IPS-18a (cell line): ENCODE results near the gene LEP.

ENCODE experiments used
- H3K27ac ChIP-seq: one replicate; pipeline ENCODE4 v1.5.1; 2013; ENCODE audit warnings: low read length
- H3K27me3 ChIP-seq: one replicate; pipeline ENCODE4 v1.6.1; 2013; ENCODE audit warnings: mild to moderate bottlenecking, low read length; ENCODE audit not compliant: control insufficient read depth, insufficient read depth
- H3K36me3 ChIP-seq: one replicate; pipeline ENCODE4 v1.6.1; 2013; ENCODE audit warnings: low read depth, low read length; ENCODE audit not compliant: control insufficient read depth
- H3K4me1 ChIP-seq: one replicate; pipeline ENCODE4 v1.6.1; 2013; ENCODE audit warnings: low read depth, low read length; ENCODE audit not compliant: control insufficient read depth
- H3K4me3 ChIP-seq: one replicate; pipeline ENCODE4 v1.5.1; 2013; ENCODE audit warnings: low read length
- H3K9ac ChIP-seq: one replicate; pipeline ENCODE4 v1.6.1; 2013; ENCODE audit warnings: mild to moderate bottlenecking, low read length, moderate library complexity
- H3K9me3 ChIP-seq: one replicate; pipeline ENCODE4 v1.6.1; 2013; ENCODE audit warnings: low read depth, low read length; ENCODE audit not compliant: control insufficient read depth

Gene LEP

DNA sequence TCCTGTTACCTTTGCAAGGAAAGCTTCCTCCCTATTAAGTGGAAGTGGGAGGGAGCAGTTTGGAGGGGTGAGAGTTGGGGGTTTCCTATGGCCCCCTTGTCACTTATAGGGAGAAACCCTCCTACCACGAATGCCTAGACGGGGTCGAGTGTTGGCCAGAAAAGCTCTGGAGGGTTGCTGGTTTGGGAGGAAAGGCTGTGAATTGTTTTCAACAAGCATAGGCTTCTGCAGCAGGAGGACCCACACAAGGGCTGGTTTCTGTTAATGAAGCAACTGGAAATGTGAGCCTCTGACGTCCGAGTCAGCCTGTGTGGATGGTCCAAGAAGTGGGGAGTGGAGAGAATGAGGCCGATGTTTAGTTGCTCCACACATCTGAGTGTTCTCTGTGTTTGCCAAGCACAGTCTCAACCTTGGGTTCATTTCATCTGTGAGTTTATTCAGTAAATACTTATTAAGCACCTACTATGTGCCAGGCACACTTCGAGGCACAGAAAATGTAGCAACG is 37.3 kb upstream of the LEP start:
- Histone ChIP-seq H3K27me3 (peaks cover 52% of the 10 kb centered on the region), H3K9me3 (no peaks in the 10 kb centered on the region), H3K4me1 (peaks cover 8% of the 10 kb centered on the region), H3K4me3 (no peak overlapping the region), H3K27ac (no peak overlapping the region), H3K9ac (no peak overlapping the region), H3K36me3 (no peaks in the 10 kb centered on the region)

DNA sequence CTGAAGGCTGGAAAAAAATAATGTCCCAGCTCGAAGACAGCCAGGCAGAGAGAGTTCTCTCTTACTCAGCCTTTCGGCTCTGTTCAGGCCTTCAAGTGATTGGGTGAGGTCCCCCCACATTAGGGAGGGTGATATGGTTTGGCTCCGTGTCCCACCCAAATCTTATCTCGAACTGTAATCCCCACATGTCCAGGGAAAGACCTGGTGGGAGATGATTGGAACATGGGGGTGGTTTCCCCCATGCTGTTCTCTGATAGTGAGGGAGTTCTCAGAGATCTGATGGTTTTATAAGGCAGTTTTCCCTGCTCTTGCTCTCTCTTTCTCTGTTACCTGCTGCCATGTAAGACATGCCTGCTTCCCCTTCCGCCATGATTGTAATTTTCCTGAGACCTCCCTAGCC is 36.6 kb upstream of the LEP start:
- no peak overlapping the region for H3K4me3 ChIP-seq
- H3K4me1 ChIP-seq = peaks cover 8% of the 10 kb centered on the region
- H3K27me3 ChIP-seq = peaks cover 49% of the 10 kb centered on the region
- H3K36me3 ChIP-seq = no peaks in the 10 kb centered on the region
- no peak overlapping the region for H3K9ac ChIP-seq
- H3K9me3 ChIP-seq = no peaks in the 10 kb centered on the region
- H3K27ac ChIP-seq = no peak overlapping the region

DNA sequence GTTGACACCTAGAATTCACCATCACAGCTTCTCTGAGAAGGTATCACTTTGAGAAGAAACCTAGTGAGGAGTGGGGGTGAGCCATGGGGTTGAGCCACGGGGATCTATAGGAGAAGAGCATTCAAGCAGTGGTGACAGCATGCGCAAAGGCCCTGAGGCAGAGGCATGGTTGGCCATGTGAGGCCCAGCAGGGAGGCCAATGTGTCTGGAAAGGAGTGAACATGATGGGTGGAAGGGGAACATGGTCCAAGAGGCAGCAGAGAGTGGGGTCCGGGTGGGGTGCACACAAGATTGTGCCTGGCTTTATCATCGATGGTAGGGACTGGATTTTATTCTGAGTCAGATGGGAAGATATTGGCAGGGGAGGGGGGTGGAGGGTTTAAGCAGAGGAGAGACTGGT is 36.0 kb upstream of the LEP start:
- peaks cover 44% of the 10 kb centered on the region for H3K27me3 ChIP-seq
- H3K9ac ChIP-seq = no peak overlapping the region
- no peaks in the 10 kb centered on the region for H3K9me3 ChIP-seq
- no peak overlapping the region for H3K27ac ChIP-seq
- H3K4me1 ChIP-seq = peaks cover 8% of the 10 kb centered on the region
- H3K4me3 ChIP-seq = no peak overlapping the region
- H3K36me3 ChIP-seq = no peaks in the 10 kb centered on the region

DNA sequence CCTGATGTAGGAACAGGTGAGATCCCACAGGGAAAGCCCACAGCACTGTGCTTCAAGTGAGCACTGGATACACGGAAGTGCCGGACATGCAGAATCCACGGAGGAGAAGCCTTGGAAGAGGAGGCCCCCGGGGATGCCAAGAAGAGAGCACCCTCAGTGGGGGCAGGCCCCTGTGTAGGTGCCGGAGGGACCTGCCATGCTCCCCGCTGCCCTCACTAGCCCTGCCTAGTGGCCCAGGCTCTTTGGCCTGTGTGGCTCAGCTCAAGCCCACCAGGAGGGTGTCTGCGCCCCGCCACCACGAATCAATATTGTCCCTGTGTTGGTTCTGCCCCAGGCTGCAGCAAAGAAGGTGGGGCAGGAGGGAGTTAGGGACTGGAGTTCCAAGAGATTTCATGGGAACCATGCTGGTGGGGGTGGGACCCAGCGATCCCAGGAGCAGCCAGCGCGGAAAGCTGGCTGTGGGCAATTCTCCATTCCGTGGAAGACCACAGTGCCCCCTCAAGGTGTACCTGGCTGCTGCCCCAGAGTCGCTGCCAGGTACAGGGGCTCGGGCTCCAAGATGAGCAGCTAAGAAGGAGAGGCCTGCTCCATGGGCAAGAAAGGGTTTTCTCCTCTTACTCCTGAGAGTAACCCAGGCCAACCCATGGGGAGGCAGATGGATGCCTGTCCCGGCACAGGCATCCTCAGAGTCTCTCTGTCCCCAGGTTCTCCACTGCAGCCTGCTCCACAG is 34.9 kb upstream of the LEP start:
- peaks cover 11% of the 10 kb centered on the region for H3K4me1 ChIP-seq
- no peak overlapping the region for H3K4me3 ChIP-seq
- H3K27me3 ChIP-seq = peaks cover 40% of the 10 kb centered on the region
- H3K9ac ChIP-seq = no peak overlapping the region
- no peaks in the 10 kb centered on the region for H3K9me3 ChIP-seq
- H3K36me3 ChIP-seq = no peaks in the 10 kb centered on the region
- H3K27ac ChIP-seq = no peak overlapping the region

DNA sequence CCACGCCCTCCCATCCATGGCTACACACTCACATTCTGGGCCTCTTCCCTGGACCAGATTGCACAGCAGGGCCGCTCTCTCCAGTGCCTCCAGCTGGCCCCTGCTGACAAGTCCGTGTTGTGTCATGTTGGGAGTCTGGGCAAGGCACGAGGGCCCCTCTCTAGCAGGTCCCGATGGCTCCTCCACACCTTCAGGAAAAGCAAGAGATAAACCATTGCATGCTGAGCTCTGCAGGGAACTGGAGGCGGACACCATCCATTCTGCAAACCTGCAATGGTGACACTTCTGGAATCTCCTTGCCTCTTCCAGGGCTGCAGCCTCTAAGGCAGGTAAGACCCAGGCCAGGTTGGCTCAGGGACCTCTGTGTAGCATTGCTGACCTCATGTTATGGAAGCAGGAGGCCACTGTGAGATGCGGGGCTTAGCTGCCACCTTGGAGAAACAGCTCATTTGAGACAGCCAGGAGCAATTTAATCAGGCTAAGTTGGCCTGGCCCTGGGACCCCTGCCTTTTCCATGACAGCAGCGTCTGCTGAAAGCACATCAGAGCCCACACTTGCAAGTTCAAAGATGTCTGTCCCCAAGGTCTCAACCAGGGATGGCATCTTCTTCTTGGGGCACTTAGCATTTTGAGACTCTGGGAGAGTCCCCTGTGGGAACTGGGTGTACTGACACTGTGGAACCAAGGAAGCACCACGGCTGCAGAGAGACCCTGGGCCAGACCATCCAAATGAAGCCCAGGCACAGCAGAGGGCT is 34.2 kb upstream of the LEP start:
- Histone ChIP-seq H3K9ac (no peak overlapping the region), H3K9me3 (no peaks in the 10 kb centered on the region), H3K27ac (no peak overlapping the region), H3K4me1 (peaks cover 12% of the 10 kb centered on the region), H3K4me3 (no peak overlapping the region), H3K36me3 (no peaks in the 10 kb centered on the region), H3K27me3 (peaks cover 33% of the 10 kb centered on the region)

DNA sequence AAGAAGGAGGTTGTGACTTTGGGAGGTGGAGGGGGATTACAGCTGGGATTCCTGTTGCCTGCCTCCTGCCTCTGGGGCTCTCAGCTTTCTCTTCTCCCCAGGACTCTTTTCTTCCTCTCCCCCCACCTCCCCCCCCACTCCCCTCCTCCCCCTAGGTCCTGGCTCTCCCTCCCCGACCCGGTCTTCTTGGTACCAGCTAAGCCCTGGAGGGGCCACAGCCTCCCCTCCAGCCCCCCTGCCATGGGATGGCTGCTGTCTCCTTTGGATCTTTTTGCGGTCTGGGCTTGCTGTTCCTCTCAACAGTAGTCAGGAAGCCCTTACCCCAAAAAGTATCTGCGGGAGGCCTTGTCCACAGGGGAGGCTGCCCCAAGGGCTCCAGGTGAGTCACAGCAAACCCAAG is 33.5 kb upstream of the LEP start:
- Histone ChIP-seq H3K9ac (no peak overlapping the region), H3K4me1 (peaks cover 14% of the 10 kb centered on the region), H3K27me3 (peaks cover 26% of the 10 kb centered on the region), H3K27ac (no peak overlapping the region), H3K36me3 (no peaks in the 10 kb centered on the region), H3K4me3 (no peak overlapping the region), H3K9me3 (no peaks in the 10 kb centered on the region)

DNA sequence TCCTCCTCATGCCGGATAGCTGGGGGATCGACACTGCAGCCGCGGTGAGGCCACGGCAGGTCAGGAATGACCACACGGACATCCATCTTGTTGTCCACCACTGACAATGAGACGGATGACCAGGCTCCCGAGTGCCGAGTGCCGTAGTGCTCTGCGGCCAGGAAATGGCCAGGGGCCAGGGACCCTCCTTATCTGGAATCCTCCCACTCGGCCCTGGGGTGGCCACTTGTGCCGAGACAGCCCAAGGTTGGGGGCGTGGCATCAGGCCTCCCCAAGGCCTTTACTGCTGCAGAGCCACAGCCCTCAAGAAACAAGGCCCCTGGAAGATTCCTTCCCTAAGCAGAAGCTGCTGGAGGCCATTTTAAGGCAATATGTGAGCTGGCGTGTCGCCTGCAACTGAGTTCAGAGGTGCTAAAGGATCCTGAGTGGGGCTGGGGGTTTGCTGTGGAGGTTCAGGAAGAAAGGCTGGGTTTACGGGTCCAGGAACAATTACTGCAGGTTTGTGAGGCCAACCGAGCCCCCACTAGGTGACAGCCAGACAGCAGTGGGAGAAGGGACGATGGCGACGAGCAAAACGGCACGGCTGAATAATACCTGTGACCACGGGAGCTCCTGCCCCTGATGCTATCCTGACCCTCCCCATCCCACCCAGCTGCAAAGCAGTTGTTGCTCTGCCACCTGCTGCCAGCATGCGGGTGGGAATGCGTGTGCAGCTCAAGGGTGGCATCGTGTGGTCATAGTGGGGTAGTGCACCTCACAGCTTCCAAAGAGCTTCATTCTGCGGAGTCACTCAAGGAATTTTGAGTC is 31.6 kb upstream of the LEP start:
- Histone ChIP-seq H3K4me1 (peaks cover 14% of the 10 kb centered on the region), H3K36me3 (no peaks in the 10 kb centered on the region), H3K27ac (no peak overlapping the region), H3K9me3 (no peaks in the 10 kb centered on the region), H3K4me3 (no peak overlapping the region), H3K27me3 (peaks cover 9% of the 10 kb centered on the region), H3K9ac (no peak overlapping the region)

DNA sequence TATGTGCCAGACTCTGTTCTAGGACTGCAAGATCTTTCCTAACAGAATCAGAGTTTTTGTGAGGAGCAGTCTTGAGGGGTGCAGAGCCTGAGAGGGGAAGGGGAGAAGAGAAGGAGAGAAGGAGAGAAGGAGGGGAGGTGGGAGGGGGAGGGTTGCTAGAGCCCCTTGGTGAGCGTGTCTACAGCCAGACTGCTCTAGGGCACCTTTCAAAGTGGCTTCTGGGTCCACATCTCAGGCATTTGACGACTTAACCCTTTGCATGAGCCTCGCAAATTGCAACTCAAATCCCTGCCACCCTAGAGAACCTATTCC is 31.1 kb upstream of the LEP start:
- H3K9ac ChIP-seq = no peak overlapping the region
- no peak overlapping the region for H3K4me3 ChIP-seq
- H3K9me3 ChIP-seq = no peaks in the 10 kb centered on the region
- peaks cover 14% of the 10 kb centered on the region for H3K4me1 ChIP-seq
- peaks cover 8% of the 10 kb centered on the region for H3K27me3 ChIP-seq
- no peak overlapping the region for H3K27ac ChIP-seq
- H3K36me3 ChIP-seq = no peaks in the 10 kb centered on the region

DNA sequence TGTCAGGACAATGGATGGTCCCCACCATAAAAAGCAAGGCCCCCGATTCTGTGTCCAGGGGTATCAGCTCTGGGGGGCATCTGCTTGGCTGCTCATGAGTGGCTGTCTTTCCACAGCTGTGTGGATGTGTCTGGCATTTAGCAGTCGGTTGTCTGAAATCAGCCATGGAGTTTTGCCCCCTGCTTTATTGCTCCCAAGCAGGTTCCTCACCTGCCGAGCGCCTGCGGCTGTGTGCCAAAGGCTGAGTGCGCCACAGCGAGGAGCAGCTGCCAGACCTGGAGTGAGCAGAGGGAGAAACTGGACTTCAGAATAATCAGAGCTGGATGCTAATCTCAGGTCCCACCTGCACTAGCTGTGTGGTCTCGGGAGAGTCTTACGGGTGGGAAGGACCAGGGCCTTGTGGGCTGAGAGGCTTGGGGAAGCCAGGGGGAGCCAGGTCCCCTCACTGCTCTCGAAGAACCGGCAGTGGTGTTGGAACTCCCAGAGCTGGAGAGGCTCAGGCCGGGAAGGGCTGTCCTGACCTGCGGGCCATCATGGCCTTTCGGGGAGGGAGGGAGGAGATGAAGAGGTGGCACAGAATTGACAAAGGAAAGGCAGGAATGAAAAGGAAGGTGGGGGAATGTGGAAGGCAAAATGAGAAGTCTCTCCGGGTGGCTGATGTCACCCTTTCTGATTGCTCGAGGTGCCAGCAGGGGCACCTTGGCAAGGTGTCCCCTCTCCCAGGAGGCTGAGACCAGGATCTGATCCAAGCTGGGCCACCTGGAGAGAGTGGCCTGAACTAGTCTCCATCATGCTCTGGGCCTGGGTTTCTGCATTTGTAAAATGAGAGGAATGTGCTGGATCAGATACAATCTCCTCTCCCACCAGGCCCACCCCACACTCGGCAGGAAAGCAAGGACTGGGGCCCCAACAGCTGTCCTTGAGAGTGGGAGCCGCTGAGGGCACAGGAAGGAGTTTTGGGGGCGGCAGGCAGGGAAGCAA is 30.2 kb upstream of the LEP start:
- Histone ChIP-seq H3K4me1 (peaks cover 14% of the 10 kb centered on the region), H3K27ac (no peak overlapping the region), H3K36me3 (no peaks in the 10 kb centered on the region), H3K9me3 (no peaks in the 10 kb centered on the region), H3K4me3 (no peak overlapping the region), H3K9ac (no peak overlapping the region), H3K27me3 (peaks cover 8% of the 10 kb centered on the region)

DNA sequence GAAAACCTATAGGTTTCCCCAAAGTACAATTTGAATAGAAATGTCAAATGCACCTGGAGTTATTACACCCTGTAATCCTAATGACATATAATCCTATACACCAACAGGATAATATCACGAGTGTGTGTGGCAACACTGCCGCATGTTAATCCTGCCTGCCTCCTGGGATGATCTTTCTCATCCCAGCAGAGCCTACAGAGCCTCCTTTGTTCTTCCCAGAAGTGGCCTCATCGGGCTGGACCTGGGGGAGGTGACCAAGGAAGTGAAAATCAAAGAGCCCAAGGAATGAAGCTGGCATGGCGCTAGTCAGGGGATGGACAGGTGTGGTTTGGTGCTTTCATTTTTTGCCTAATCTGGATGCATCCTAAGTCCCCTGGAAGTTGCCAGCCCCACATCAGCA is 29.5 kb upstream of the LEP start:
- H3K9me3 ChIP-seq = no peaks in the 10 kb centered on the region
- H3K9ac ChIP-seq = no peak overlapping the region
- no peak overlapping the region for H3K4me3 ChIP-seq
- H3K4me1 ChIP-seq = peaks cover 14% of the 10 kb centered on the region
- H3K36me3 ChIP-seq = no peaks in the 10 kb centered on the region
- no peak overlapping the region for H3K27ac ChIP-seq
- peaks cover 8% of the 10 kb centered on the region for H3K27me3 ChIP-seq

DNA sequence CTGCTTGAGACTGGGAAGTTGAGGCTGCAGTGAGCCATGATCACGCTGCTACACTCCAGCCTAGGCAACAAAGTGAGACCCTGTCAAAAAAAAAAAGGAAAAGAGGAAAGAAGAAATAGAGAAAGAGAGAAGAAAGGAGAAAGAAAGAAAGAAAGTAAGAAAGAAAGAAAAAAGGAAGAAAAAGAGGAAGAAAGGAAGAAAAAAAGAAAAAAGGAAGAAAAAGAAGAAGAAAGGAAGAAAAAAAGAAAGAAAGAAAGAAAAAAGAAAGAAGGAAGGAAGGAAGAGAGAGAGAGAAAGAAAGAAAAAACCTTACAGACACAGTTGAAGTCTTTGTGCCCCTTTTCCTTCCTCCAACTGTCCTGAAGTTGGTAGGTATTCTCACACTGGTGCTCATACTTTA is 26.6 kb upstream of the LEP start:
- H3K9me3 ChIP-seq = no peaks in the 10 kb centered on the region
- H3K36me3 ChIP-seq = no peaks in the 10 kb centered on the region
- H3K27ac ChIP-seq = no peak overlapping the region
- H3K9ac ChIP-seq = no peak overlapping the region
- peaks cover 14% of the 10 kb centered on the region for H3K4me1 ChIP-seq
- H3K4me3 ChIP-seq = no peak overlapping the region
- peaks cover 8% of the 10 kb centered on the region for H3K27me3 ChIP-seq
